Kidney epithelial cell (primary cell): Measurements from ENCODE around the gene GNB2. TPM values are rescaled to one million over a fixed set of nuclear protein-coding genes. Genes with fewer than 3 reads are reported as not detected.
"Not testable (repeated sequence)": the region's sequence is repeated elsewhere in the genome, so short reads cannot be mapped to it uniquely, and the experiment has no call there.

Experiments used
- DNase-seq: peaks from one replicate; pipeline ENCODE4 v3.0.0-alpha.2; 2010; ENCODE audit warnings: low read depth
- H3K27me3 ChIP-seq: 2 replicates; pipeline ENCODE4 v1.6.0; 2011; ENCODE audit warnings: low read length; ENCODE audit not compliant: control insufficient read depth, insufficient read depth
- H3K36me3 ChIP-seq: 2 replicates; pipeline ENCODE4 v1.5.1; 2011; ENCODE audit warnings: low read length; ENCODE audit not compliant: control insufficient read depth, insufficient read depth
- H3K4me3 ChIP-seq: 2 replicates; pipeline ENCODE4 v1.5.1; 2011; ENCODE audit warnings: low read depth, mild to moderate bottlenecking, control low read depth, low read length
- CTCF ChIP-seq: IDR thresholded peaks from 2 replicates; pipeline ENCODE4 v1.5.1; 2011; ENCODE audit warnings: mild to moderate bottlenecking, moderate library complexity, low read length, control low read depth, inconsistent platforms; ENCODE audit not compliant: insufficient read depth, poor library complexity, severe bottlenecking
- total RNA-seq: library from RNA; depleted of rRNA; stranded (reverse); fragments of >200 nt; gene quantifications from 2 replicates; pipeline ENCODE4 v1.2.3, GENCODE V29; 2015

GNB2 gene
- total RNA-seq, 1 donor from 2014 or later: 330 TPM

GRCh38 chr7:100655908-100656674, 17.4 kb upstream of the GNB2 start, which contains the start of gene ACTL6B:
ACTL6B (minus strand) TSS chr7:100656448; CDS start chr7:100656354, 94 bp downstream.
- Histone ChIP-seq H3K27me3 (peaks cover 28% of the 10 kb centered on the region), H3K4me3 (no peak within 1 kb of the TSS), H3K36me3 (no peaks in the 10 kb centered on the region)
- TF ChIP-seq CTCF: no peak
- no peak for DNase-seq

GRCh38 chr7:100662194-100662776, 11.3 kb upstream of the GNB2 start:
- not testable (repeated sequence) for H3K36me3 ChIP-seq, DNase-seq, H3K4me3 ChIP-seq, H3K27me3 ChIP-seq

- no peak for DNase-seq
- H3K27me3 ChIP-seq: no peaks in the 10 kb centered on the region
- no peak overlapping the region for H3K4me3 ChIP-seq
- TF ChIP-seq CTCF: no peak
- H3K36me3 ChIP-seq: no peaks in the 10 kb centered on the region
Observed at GRCh38 chr7:100665168-100665726, 8.3 kb upstream of the GNB2 start.

DNA sequence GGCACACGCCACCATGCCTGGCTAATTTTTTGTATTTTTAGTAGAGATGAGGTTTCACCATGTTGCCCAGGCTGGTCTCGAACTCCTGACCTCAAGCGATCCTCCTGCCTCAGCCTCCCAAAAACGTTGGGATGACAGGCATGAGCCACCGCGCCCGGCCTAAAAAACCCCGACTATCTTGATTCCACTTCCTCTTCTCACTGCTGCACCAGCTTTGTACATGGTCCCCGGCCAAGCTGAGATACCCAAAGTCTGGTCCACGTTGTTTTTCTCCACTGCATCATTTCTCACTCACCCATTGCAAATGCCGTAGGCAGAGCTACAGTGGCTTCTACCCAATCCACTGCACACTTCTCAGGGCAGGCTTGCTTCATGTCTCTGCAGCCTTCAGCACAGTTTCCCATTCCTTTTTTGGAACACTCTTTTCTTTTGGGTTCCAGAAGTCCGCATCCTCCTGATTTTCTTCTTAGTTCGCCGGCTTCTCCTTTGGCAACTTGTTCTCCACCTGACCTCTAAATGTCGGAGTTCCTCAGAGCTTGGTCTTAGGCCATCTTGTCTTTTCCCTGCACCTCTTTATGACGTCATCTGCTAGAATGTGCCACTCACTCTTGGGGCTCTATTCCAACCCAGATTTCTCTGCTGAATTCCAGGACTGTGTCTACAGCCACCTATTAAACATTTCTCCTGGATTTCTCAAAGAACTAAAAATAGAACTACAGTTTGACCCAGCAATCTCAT, 6.0 kb upstream of the GNB2 start:
- Histone ChIP-seq H3K4me3 (no peak overlapping the region), H3K36me3 (no peaks in the 10 kb centered on the region), H3K27me3 (no peaks in the 10 kb centered on the region)
- no peak for TF ChIP-seq CTCF
- no peak for DNase-seq

DNA sequence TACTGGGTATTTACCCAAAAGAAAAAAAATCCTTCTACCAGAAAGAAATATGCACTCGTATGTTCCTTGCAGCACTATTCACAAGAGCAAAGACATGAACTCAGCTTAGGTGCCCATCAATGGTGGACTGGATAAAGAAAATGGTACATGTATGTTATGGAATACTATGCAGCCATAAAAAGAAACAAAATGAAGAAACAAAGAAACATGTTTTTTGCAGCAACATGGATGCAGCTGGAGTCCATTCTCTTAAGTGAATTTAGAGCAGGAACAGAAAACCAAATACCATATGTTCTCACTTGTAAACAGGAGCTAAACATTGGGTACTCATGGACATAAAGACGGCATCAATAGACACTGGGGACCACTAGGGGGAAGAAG, 5.5 kb upstream of the GNB2 start:
- Histone ChIP-seq H3K4me3 (no peak overlapping the region), H3K36me3 (no peaks in the 10 kb centered on the region), H3K27me3 (no peaks in the 10 kb centered on the region)
- no peak for DNase-seq
- TF ChIP-seq CTCF: no peak

DNA sequence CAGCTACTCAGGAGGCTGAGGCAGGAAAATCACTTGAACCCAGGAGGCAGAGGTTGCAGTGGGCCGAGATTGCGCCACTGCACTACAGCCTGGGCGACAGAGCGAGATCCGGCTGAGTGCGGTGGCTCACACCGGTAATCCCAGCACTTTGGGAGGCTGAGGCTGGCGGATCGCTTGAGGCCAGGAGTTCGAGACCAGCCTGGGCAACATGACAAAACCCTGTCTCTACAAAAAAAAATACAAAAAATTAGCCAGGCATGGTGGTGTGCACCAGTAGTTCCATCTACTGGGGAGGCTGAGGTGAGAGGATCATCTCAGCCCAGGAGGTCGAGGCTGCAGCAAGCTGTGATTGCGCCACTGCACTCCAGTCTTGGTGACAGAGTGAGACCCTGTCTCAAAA, 4.4 kb upstream of the GNB2 start:
- H3K36me3 ChIP-seq, H3K27me3 ChIP-seq, H3K4me3 ChIP-seq, DNase-seq: not testable (repeated sequence)
